Measurements from ENCODE around the gene ADAM15.

DNA sequence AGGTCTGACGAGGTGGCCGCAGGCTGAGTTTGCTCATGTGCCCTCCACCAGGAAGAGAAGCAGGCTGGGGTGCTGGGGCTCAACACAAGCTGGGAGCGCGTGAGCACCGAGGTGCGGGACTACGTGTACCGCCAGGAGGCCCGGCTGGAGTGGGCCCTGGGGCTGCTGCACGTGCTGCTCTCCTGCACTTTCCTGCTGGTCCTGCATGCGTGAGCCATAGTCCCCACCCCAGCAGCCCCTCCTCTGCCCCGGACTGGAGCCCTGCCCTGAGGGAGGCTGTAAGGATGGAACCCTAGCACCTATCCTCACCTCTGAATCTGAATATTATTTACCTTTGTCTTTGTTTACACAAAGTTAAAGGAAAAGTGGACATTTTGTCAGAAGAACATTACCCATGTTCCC, 7.8 kb upstream of the ADAM15 start:
- TF ChIP-seq, protein P1, sequence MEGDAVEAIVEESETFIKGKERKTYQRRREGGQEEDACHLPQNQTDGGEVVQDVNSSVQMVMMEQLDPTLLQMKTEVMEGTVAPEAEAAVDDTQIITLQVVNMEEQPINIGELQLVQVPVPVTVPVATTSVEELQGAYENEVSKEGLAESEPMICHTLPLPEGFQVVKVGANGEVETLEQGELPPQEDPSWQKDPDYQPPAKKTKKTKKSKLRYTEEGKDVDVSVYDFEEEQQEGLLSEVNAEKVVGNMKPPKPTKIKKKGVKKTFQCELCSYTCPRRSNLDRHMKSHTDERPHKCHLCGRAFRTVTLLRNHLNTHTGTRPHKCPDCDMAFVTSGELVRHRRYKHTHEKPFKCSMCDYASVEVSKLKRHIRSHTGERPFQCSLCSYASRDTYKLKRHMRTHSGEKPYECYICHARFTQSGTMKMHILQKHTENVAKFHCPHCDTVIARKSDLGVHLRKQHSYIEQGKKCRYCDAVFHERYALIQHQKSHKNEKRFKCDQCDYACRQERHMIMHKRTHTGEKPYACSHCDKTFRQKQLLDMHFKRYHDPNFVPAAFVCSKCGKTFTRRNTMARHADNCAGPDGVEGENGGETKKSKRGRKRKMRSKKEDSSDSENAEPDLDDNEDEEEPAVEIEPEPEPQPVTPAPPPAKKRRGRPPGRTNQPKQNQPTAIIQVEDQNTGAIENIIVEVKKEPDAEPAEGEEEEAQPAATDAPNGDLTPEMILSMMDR (IDR thresholded peaks at IDR 0.05; ENCODE audit: extremely low read depth in 1 of 2, insufficient read depth in 1 of 2, low read depth in 1 of 2, low read length in 2 of 2): no peak
- TF ChIP-seq EZH2 (IDR thresholded peaks at IDR 0.05; ENCODE audit: borderline replicate concordance, low read depth, low read length, severe bottlenecking) (no peak), POLR2A (IDR thresholded peaks at IDR 0.05; ENCODE audit: low read depth, low read length) (no peak), JUN (IDR thresholded peaks at IDR 0.05; ENCODE audit: borderline replicate concordance, insufficient read depth, insufficient read length, low read depth) (no peak), POLR2AphosphoS5 (IDR thresholded peaks at IDR 0.05; ENCODE audit: insufficient read depth, low read depth, low read length) (no peak), FOS (IDR thresholded peaks at IDR 0.05; ENCODE audit: borderline replicate concordance, insufficient read depth, low read length) (no peak), MYC (IDR thresholded peaks at IDR 0.05; ENCODE audit: low read depth, low read length) (no peak)
- TF ChIP-seq, protein P2, sequence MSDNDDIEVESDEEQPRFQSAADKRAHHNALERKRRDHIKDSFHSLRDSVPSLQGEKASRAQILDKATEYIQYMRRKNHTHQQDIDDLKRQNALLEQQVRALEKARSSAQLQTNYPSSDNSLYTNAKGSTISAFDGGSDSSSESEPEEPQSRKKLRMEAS (IDR thresholded peaks at IDR 0.05; ENCODE audit: insufficient read depth, insufficient read length): no peak

Data from endothelial cell of umbilical vein (primary cell).